GM04504 (cell line): Measurements from ENCODE around the gene SUCO.

Experiments
- DNase-seq: peaks from one replicate; pipeline ENCODE4 v3.0.0-alpha.2; 2012; ENCODE audit warnings: low read depth

SUCO gene

DNA sequence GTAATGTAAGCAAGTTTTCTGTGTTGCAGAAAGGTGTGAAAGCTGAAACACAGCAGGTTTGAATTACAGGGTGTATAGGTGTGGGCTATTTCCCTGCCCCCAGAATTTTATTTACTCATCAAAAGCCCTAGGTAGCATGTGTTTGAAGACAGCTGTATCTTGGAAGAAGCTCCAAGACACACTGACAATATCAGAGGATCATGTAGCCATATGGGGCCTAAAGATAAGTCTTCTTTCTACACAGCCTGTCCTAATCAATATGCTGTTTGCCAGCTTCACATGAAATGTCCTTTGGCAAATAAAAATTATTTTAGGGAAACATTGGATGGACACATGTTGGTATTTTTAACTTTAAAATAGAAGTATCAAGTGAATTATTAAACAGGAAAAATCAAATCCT lies 17.5 kb upstream of the SUCO start:
- no peak for DNase-seq

DNA sequence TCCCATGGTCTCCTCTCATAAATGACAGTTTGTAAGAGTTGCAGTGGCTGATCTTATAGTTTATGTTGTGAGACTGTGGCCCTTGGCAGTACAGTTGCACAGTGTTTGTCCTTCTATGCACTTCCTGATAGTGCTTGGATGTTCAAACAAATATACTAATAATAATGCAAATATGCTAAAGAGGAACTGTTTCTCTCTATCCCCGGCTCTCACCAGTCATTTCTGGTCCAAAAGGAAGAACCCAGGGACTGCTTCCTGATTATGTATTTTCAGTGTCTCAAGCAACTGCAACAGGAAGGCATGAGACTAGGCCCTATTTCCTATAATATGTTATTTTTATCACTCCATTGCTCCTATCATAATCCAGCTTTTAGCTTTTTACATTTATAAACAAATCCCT lies 17.0 kb upstream of the SUCO start:
- DNase-seq, result no peak

DNA sequence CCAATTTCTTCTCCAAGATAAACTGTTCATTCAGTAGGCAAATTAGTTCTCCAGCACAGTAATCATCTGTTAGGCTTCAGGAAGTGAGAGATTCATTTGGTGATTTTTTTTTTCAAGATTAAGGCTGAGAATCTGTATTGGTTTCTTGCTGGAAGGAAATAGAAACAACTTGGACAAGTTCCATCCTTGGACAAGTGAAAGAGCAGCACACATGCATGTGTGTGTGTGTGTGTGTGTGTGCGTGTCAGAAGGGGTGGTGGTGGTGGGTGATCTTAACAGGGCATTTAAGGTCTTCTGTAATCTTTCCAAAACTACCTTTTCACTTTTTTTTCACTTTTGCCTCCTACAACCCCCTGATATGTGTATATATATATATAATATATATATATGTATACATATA lies 15.9 kb upstream of the SUCO start:
- DNase-seq, result no peak

DNA sequence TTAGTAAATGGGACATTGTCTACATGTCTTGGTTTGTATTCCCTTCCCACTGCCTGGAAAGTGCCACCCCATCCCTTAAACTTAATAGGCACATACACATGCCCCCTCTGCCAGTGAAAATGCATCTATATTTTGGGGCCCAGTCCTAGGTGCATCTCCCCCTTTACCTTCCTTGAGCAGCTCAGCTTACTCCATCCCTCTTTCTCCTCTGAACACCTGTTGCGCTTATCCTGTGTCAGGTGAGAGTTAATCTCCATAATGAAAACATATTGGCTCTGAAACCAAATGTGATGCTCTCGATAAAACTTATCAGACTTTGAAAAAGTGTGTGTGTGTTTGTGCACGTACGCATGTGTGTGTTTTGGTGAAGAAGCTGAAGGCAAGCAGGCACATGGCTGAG lies 15.4 kb upstream of the SUCO start:
- no peak for DNase-seq

DNA sequence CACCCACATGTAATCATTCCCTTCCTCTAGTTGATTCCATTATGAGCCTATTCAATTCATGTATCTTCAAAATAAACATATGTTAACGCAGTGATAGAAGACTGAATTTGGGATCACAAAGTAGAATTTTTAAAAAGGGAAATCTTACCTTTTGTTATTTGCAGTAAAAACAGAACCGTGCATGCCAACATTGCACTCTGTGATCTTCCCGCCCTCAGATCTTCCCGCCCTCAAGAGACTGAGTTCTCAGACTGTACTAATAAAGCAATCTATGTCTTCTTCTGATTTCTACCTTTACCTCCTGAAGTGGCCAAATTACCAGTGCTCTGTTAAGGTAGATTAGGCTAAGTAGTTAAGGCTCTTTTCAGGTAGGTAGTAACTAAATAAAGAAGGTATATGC lies 3.6 kb upstream of the SUCO start:
- no peak for DNase-seq

DNA sequence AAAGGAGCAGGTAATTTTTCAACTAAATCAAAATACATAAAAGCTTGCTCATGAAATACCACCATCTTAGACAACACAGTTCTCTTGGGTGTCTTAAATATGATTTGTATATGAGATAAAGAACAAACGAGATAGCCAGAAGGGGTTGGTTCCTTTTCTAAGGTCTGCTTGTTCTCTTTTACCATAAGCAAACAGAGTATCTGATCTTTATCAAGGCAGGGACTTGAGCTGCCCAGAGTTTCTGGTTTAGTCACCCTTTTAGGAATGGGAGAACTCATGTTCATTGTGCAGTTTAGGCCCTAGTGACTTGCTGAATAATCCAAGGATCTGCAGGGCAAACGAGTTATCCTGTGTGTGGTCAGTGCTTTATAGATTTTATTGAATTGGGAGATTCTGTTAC lies 3.0 kb upstream of the SUCO start:
- DNase-seq, result no peak

DNA sequence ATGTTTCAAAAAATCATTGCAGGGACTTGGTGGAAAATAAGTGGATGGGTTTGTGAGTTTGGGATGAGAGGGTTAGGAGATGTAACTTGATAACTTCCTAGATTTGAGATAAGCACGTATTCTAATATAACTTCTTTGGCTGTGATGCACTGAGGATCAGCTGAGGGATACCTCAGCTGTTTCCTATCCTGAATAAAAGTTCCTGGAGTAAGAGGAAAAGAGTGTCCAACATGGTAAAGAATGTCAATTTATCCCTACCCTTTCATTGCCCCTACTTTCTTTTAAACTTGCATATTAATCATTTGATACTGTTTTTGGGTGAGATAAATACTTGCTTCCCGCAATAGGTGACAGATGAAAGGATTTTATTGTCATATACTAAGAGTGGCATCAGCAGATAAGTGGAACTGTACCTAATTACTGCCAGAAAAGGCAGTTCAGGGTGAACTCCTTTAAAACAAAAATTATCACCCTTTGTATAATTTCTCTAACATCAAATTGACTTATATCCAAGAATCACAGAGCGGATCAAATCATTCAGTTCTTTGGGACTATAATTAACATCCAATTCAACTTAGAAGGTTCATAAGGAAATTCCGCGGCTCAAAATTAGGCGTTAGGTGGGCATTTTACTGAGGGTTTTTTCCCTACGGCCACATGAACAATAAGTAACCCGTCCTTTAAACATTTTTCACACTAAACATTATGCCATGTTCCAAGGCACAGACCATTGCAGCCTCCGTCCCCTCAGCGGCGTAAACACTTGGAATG lies 1.4 kb upstream of the SUCO start:
- DNase-seq, result no peak

DNA sequence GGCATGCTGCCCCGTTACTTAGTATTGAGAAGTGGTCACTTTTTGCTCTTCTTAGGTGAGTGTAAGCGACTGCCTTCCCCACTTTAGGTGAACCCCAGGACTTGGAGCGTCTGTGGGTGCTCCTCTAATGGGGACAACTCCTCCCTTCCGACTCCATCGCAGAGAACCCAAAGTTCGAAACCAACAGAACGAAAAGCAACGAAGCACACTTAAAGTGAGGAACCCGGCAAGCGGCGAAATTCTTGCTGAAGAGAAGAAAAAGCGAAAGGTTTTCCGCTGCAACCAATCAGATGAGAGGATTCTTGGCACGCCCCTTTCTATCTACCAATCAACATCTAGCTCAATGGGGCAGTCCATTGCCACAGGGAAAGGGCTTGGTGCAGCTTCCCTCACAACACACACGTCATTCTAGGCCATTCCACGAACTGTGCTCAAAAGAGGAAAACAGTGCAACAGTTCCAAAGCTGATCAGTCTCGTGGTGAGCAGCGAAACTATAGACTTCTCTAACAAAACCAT lies 709 bp upstream of the SUCO start:
- DNase-seq, result peak; percentile 97

DNA sequence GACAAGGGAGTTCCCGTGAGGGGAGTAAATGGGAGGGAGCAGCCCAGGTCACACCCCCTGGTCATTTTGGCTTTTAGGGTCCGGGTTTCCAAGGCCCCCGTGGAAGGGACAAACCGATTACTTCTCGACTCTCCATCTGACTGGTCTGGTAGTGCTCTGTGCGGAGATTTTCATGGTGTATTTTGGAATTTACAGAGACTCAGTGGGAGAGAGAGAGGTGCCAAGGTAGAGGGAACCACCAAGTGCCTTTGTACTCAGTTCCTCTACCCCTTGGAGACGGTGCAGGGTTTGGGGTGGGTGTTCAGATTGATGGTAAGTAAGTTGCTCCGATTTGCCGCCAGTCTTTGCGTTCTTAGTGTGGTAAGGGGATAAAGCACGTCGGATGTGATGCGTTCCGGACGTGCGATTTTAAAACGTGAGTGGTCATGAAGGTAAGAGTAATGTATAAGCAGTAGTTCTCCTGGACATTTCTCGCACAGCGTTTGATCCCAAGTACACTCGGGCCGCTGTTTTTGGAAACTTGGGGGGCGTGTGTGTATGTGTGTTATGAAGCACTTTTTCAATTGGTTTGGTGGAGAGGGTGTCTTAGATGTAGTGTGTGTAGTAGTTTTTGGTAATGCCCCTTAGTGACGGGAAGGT lies 682 bp downstream of the SUCO start:
- no peak for DNase-seq

DNA sequence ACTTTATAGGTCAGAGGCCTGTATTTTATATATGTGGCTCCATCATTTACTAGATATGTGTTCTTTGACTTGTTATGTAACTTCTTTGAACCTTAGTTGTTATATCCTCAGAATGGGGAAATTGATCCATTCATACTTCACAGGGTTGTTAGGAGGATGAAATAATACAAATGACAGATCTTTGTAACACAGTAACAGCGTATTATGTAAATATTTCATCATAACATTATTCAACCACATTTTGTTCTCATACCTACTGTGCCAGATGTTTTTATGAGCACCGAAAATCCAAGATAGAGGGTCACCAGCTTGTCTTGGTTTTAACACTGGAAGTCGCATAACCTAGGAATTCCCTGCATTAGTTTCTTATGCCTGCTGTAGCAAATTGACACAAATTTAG lies 3.3 kb downstream of the SUCO start:
- no peak for DNase-seq

DNA sequence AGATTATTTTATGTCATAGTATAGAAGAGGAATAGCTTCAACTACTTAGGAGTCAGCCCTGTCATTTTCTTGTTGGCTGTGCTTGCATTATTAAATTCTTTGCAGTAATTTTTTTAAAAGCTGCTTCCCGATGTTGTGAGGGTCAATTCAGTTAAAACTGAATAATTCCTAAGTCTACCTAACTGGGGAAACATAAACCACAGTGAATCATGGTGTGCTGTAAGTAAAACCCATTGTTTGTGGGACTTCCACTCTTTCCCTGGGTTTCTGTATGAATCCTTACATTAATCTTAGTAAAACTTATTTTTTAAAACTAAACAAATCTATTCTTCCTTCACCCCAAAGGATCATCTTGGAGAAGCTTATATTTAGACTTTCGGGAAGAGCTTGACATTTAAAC lies 4.4 kb downstream of the SUCO start:
- no peak for DNase-seq

DNA sequence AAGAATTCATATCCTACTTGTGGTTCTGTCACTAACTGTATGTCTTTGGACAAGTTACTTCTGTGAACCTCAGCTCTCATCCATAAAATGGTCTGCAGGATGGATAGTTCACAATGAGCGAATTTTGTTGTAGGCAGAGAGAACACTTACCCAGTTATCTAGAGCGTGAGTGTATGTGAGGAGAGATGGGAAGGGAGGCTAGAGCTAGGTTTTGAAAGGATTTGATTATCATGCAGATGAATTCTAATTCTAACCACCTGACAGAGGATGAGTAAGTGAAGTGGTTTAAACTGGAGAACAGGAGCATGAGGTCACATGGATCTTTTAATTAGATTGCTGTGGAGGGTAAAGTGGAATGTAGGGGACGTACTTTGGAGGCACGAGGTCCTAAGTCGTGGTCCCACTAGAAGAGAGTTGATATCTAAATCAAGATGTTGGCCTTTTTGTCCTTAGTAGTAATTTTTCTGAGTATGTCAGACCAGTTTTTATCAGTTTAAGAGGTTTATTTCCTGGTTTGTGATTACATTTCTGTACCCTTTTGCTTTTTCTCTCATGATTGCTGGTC lies 5.0 kb downstream of the SUCO start:
- DNase-seq, result no peak

DNA sequence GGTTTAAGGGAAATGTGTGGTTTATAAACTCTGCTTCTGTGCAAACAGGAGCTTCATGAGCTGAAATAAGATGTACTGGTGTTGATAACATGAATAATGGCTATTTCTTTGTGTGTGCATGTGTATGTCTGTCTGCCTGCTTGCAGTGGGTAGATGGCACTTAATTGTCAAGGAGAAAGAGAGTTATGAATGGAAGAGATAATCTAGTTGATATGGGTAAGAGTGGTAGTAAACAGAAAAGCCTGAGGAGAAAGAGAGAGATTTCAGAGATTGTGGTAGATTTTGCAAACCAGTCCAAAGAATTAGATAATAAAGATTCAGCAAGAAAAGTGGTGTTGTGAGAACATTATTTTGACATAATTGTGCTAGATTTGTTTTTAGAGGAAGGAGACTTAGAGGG lies 7.7 kb downstream of the SUCO start:
- no peak for DNase-seq

DNA sequence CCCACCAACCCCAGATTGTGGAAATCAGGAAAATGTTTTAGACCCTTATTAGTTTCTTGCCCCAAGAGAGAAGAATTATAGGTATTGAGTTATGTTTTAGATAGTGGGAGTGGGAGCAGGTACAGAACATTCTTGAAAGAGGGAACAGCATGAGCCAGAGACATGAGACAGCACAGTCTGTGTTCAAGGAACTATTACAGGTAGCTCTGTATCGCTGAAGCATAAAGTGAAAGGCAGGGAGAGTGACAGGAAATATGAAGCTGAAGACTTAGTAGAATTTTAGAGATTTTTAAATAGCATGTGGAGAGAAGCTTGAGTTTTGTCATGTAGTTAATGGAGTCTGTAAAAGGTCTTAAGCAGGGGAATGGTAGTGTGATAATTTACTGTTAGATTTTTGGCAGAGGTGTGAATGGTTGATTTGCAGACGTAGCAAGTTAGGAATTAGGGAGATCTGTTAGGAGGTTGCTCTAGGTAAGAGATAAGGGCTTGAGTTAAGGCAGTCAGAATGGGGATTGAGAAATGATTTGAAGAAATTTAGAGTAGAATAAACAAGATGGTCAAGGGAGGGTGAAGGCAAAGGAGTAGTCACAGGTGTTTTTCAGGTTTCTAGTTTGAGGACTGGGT lies 11.6 kb downstream of the SUCO start:
- DNase-seq, result no peak

DNA sequence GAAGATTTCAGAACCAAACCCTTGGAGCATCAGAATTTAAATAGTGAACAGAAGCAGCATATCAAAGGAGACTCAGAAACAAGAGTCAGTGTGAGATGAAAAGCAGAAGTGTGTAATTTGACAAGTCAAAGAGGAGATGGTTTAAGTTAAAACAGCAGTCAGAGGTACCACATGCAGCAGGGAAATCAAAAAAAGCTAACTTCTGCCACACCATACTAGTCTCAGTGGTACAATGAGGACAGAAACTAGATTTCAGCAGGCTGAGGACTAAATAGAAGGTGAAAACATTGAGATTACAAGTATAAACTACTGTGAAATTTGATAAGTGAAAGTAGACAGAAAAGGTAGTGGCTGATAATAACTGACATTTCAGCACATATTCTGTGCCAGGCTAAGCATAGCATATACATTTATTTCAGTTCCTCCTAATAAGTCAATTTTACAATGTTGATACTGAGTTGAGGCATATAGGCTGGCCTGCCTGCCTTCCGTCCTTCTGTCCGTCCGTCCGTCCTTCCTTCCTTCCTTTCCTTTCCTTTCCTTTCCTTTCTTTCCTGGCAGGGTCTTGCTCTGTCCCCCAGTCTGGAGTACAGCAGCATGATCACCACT lies 12.6 kb downstream of the SUCO start:
- no peak for DNase-seq

DNA sequence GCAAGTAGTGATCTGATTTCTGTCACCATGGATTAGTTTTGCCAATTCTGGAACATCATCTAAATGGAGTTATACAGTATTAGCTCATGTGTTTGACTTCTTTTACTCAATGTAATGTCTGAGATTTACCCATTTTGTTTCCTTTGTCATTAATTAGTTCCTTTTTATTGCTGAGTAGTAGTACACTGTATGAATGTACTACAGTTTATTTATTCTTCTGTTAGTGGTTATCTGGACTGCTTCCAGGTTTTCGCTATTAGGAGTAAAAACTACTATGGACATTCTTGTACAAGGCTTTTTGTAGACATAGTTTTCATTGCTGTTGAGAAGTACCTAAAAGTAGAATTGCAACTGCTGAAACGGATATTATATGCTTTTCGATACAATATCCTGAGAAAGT lies 14.1 kb downstream of the SUCO start:
- no peak for DNase-seq

DNA sequence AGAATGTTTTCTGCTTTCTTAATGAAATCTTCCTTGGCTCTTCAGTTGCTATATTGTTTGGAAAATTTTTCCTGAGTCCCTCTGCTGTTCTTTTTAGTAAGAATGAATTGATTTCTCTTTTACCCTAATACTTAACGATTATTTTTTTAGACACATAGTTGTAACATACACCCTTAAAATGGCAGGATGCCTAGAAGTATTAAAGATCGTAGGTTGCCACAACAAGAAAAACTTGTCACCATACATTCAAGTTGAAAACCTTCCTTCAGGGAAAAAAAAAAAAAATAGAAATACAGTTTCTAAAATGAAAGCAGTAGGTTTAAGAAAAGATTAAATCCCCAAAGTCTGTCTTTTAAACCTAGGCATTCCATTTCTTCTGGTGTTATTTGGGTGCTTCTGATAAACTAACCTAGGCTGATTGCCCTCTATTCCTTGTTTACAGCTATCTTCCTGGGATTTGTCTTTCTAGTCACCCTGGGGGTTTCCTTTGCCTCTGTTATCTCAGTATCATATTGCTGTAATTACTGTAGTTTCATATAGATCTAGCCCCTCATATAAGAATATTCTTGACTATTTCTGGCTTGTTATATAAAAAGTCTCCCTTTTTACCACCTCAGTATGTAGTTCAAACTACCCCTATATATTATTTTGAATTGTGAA lies 16.8 kb downstream of the SUCO start:
- DNase-seq, result no peak

DNA sequence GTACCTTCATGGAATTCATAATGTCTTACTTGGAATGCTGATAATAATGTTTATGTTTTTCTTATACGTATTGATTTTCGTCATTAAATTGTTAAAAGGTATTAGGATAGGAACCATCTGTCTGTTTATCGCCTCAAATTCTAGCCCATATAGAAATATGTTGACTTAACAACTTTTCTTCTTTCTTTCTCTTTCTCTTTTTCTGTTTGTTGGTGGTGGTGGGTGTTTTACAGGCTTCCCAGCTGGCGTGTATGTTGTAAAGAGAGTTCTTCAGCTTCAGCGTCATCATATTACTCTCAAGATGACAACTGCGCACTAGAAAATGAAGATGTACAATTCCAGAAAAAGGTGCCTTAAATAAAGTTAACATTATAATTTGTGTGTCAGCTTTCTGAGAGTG lies 18.3 kb downstream of the SUCO start:
- DNase-seq, result no peak

DNA sequence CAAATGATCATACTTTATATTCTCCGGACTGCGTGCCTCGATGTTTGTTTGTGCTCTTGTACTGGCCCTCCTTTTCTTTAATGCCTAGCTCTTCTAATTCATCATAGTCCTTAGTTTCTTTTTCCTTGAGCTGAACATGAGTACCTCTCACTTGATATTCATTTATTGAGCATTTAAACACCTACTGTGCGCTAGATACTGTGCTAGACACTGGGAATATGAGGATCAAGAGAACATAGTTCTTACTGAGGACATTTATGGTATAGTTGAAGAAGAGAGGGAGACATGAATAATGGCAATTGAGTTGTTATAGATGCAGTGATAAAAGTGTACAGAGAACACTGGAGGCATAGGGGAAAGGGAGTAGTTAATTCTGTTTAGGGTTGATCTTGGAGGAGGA lies 22.0 kb downstream of the SUCO start:
- DNase-seq, result no peak

DNA sequence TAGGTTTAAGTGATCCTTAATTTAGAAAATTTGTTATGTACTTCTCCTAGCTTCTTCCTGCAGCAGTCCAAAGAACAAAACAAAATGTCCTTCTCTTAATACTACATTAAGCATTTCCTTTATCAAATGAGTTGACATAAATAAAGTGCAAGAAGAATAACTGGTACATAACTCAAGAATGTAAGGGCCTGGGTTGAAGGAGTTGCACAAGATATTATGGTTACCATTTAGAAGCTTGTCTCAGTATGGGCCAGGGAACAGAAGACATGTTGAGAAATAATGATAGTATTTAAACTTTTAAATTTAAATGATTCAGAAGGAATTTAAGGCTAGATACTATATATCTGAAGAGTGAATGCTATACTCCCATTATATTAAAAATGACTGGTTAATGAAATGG lies 23.5 kb downstream of the SUCO start:
- no peak for DNase-seq

DNA sequence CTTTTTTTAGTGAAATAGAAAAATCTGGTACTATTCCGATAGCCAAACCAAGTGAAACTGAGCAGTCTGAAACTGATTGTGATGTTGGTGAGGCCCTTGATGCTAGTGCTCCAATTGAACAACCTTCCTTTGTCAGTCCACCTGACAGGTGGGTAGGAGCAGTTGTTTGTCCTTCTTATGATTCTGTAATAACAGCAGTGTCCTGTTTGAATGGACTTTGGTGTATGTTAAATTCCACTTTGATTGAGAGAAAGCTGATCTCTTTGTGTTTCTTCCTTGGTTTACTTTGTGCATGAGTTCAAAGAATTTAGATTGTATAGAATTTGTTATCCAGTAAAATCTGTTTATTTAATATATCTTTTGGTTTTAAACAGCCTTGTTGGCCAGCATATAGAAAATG lies 24.3 kb downstream of the SUCO start:
- no peak for DNase-seq

DNA sequence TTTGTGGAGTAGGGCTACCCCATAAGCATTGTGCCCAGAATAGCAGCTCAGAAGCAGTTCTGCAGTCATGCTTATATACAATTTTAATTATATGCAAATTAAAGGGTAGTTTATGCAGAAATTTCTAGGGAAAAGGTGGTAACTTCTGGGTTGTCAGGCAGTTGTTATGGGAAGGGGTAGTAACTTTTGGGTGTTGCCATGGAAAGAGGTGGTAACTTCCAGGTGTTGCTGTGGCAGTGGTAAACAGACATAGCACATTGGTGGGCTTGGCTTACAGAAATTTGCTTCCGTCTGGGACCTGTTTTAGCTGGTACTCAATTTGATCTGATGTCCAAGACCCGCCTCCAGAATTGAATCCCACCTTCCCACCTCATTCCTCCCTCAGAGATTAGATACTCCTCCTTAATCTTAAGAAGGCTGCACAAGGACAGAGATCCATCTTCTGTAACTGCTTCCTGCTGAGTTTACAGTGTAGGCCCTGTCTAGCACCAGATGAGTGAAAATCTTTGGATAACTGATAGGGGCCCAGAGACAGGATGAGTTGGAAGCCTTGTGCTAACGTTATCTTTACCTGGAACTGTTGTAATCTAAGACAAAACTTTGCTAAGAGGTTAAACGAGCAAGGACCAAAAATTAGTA lies 26.7 kb downstream of the SUCO start:
- DNase-seq, result no peak
